Naive thymus-derived CD4-positive, alpha-beta T cell (primary cell): ENCODE data around the gene ZNF208. TPM values are rescaled to one million over a fixed set of nuclear protein-coding genes. Genes with fewer than 3 reads are reported as not detected.
"Not testable (repeated sequence)": the region's sequence is repeated elsewhere in the genome, so short reads cannot be mapped to it uniquely, and the experiment has no call there.

ENCODE experiments used
- ATAC-seq: fragments of 150-1000 bp; cut with Tn5 transposase; 2 replicates; pipeline ENCODE4 v1.10.0; 2021; ENCODE audit warnings: mild to moderate bottlenecking, moderate library complexity
- CTCF ChIA-PET: fragments of 350-600 bp; sonication (Branson Sonifier 250); formaldehyde crosslinking; loops from one replicate; lab custom pipeline; 2021; ENCODE audit warnings: antibody characterized with exemption; lab: Charles Lee
- POLR2A ChIA-PET: fragments of 350-600 bp; sonication (Branson Sonifier 250); formaldehyde crosslinking; loops from one replicate; lab custom pipeline; 2021; ENCODE audit warnings: antibody characterized with exemption, inconsistent platforms; lab: Charles Lee
- DNase-seq, 9 donors: peaks; one replicate each; pipeline versions ENCODE4 v3.0.0 to v3.0.0-alpha.2; 2020 to 2022; ENCODE audit warnings: mixed read lengths in 1 of 9
- H3K27ac ChIP-seq: one replicate; pipeline ENCODE4 v1.7.0; 2013; ENCODE audit warnings: mild to moderate bottlenecking, low read depth, low read length, moderate library complexity
- H3K27me3 ChIP-seq, 2 donors: one replicate each; pipeline ENCODE4 v1.7.0; 2013; ENCODE audit warnings: low read length in 2 of 2, mild to moderate bottlenecking in 2 of 2, moderate library complexity in 2 of 2; ENCODE audit not compliant: control insufficient read depth in 2 of 2, insufficient read depth in 2 of 2
- H3K36me3 ChIP-seq, 3 experiments: 1 replicate in 2 of 3; 2 replicates in 1 of 3; pipeline ENCODE4 v1.7.0; 2013; ENCODE audit warnings: low read length in 3 of 3, mild to moderate bottlenecking in 3 of 3, moderate library complexity in 1 of 3; ENCODE audit not compliant: insufficient read depth in 3 of 3, control insufficient read depth in 2 of 3
- H3K4me1 ChIP-seq, 2 donors: one replicate each; pipeline ENCODE4 v1.7.0; 2013; ENCODE audit warnings: low read length in 2 of 2, mild to moderate bottlenecking in 2 of 2, moderate library complexity in 1 of 2; ENCODE audit not compliant: control insufficient read depth in 2 of 2, insufficient read depth in 2 of 2
- H3K4me3 ChIP-seq: 2 replicates; pipeline ENCODE4 v1.7.0; 2013; ENCODE audit warnings: mild to moderate bottlenecking, low read length
- H3K9me3 ChIP-seq, 3 experiments: 1 replicate in 2 of 3; 2 replicates in 1 of 3; pipeline ENCODE4 v1.7.0; 2013; ENCODE audit warnings: low read length in 3 of 3; ENCODE audit not compliant: control insufficient read depth in 2 of 3
- H3K27ac Mint-ChIP-seq, 9 donors: one replicate each; pipeline ENCODE4 v1.8.0; 2020 to 2022; ENCODE audit warnings: mixed read lengths in 9 of 9, mild to moderate bottlenecking in 8 of 9, moderate library complexity in 5 of 9, inconsistent platforms in 2 of 9
- H3K27me3 Mint-ChIP-seq, 5 donors: one replicate each; pipeline ENCODE4 v1.8.0; 2021 to 2022; ENCODE audit warnings: mixed read lengths in 5 of 5, mild to moderate bottlenecking in 1 of 5
- H3K36me3 Mint-ChIP-seq, 5 donors: one replicate each; pipeline ENCODE4 v1.8.0; 2020 to 2022; ENCODE audit warnings: mixed read lengths in 5 of 5, mild to moderate bottlenecking in 3 of 5, inconsistent platforms in 1 of 5
- H3K4me1 Mint-ChIP-seq, 7 donors: one replicate each; pipeline ENCODE4 v1.8.0; 2020 to 2022; ENCODE audit warnings: mixed read lengths in 7 of 7, mild to moderate bottlenecking in 3 of 7, inconsistent platforms in 1 of 7
- H3K4me3 Mint-ChIP-seq, 10 donors: one replicate each; pipeline ENCODE4 v1.8.0; 2020 to 2022; ENCODE audit warnings: mild to moderate bottlenecking in 10 of 10, mixed read lengths in 10 of 10, moderate library complexity in 6 of 10, inconsistent platforms in 2 of 10
- H3K9me3 Mint-ChIP-seq, 11 donors: one replicate each; pipeline ENCODE4 v1.8.0; 2020 to 2022; ENCODE audit warnings: mixed read lengths in 11 of 11, mild to moderate bottlenecking in 4 of 11, inconsistent platforms in 1 of 11, moderate library complexity in 1 of 11
- intact Hi-C, 2 donors: fragments of 100-400 bp; cut with micrococcal nuclease; formaldehyde crosslinking; loops; one replicate each; pipeline ENCODE4 v1.15.1; 2023
- polyA plus RNA-seq, 2 donors: library from polyadenylated mRNA; unstranded; fragments of 300-500 nt; fragmentation: Illumina TruSeq; gene quantifications; one replicate each; pipeline ENCODE4 v1.2.3, GENCODE V29; 2021
- total RNA-seq, 6 experiments: library from RNA in 5 of 6; stranded (reverse) in 5 of 6; gene quantifications; 1 replicate in 5 of 6; 2 replicates in 1 of 6; pipeline ENCODE4 v1.2.3 and lab custom pipeline; 2021 to 2026

The ZNF208 gene
- total RNA-seq (1 to 10 TPM in 4 of 5 experiments, not detected in 1; 2.6 to 8.6 (median 3.5) TPM), polyA plus RNA-seq (under 1 TPM in 1 of 2 donors, not detected in 1; 0.08 TPM), total RNA-seq (lab: John Stamatoyannopoulos, UW) (3.8 reads per million, percentile 19 among the genes with 10 or more reads in this experiment)

DNA sequence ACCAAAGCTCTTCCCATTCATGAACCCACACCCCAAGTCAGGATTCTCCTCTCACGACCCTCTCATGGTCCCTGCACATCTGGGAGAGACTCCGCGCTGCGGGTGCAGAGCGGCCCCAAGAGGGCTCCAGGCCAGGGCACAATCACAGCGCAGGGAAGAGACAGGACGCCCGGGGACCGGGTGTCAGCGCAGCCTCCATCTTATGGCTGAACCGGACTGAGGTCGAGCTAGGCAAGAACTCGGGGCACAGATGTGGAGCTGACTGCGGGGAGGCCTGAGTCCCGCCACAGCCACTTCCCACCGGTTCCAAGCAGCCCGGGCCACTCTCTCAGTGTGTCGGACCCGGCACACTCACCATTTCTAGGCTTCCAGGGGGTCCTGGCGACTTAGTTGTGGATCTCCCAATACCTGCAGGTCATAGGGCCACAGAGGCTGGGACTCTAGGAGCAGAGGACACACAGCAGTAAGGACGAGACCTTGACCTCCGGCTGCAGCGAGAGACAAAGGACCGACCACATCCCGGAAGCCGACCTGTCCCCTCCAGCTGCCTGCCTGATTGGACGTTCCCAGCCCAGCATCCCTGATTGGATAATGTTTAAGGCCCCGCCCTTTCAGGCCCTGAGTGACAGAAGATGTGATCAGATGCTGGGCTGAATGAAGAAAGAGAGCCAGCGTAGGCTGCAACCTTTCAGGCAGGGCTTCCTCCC lies at the start of gene ZNF208:
Gene ZNF208 (minus strand): TSS at position 507 of the 707 bp plus-strand sequence. CDS start 149 bp downstream, at position 358.
- DNase-seq: peak in 3 of 9 donors; percentile 4 to 11 (median 7)
- peak within 1 kb of the TSS in 1 of 9 donors; percentile 56 for H3K27ac Mint-ChIP-seq

DNA sequence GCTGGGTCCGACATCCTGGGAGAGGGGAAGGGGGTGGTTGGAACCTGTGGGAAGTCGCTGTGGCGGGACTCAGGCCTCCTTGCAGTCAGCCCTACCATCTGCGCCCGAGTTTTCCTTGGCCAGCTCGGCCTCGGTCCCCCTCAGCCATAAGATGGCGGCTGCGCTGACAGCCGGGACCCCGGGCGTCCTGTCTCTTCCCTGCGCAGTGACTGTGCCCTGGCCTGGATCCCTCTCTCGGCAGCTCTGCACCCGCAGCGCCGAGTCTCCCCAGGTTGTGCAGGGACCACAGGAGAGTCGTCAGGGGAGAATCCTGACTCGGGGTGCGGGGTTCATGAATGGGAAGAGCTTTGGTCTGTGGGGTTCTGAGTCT lies 41.9 kb upstream of the ZNF208 start:
- peaks cover 2 to 24% (median 11%) of the 10 kb centered on the region in 11 donors for H3K9me3 Mint-ChIP-seq
- POLR2A ChIA-PET: interaction anchor here (0.6 to 1.9 kb wide), 9 partner anchors 200 to 1392 kb away, joined by 3 to 8 read pairs (median 5); partner anchors contain the start of genes ZNF100, ZNF429, ZNF43 and ZNF626
- H3K4me1 ChIP-seq: no peaks in the 10 kb centered on the region
- DNase-seq (no peak), ATAC-seq (peak; percentile 44)
- peak overlapping the region; percentile 76 for H3K4me3 ChIP-seq
- H3K27me3 ChIP-seq: no peaks in the 10 kb centered on the region
- peak overlapping the region; percentile 65 to 92 (median 88) for H3K27ac Mint-ChIP-seq
- peaks cover 0 to 14% (median 0%) of the 10 kb centered on the region in 7 donors for H3K4me1 Mint-ChIP-seq
- peak overlapping the region; percentile 72 for H3K27ac ChIP-seq
- H3K9me3 ChIP-seq: no peaks in the 10 kb centered on the region
- CTCF ChIA-PET: no interaction called here
- peaks cover 4 to 16% (median 10%) of the 10 kb centered on the region in 5 donors for H3K36me3 Mint-ChIP-seq
- H3K36me3 ChIP-seq: no peaks in the 10 kb centered on the region
- H3K27me3 Mint-ChIP-seq: no peaks in the 10 kb centered on the region
- intact Hi-C loops: loop anchor here in 1 of 2 donors (1.0 to 5.0 kb wide), 7 partner anchors 200 to 1635 kb away; partner anchors contain the start of genes ZNF43, ZNF430, ZNF492 and ZNF493
- H3K4me3 Mint-ChIP-seq: peak overlapping the region; percentile 89 to 96 (median 94)

More for the DNA sequence above, at the start of gene ZNF208:
- CTCF ChIA-PET, intact Hi-C loops, POLR2A ChIA-PET, H3K36me3 ChIP-seq, H3K27ac ChIP-seq, H3K9me3 ChIP-seq, H3K4me3 ChIP-seq, H3K36me3 Mint-ChIP-seq, H3K27me3 ChIP-seq, H3K4me1 ChIP-seq: not testable (repeated sequence)
- ATAC-seq: peak; percentile 89
- Mint-ChIP-seq H3K4me1 (peaks cover 0 to 11% (median 4%) of the 10 kb centered on the region in 7 donors), H3K9me3 (peaks cover 3 to 89% (median 26%) of the 10 kb centered on the region in 11 donors), H3K27me3 (peaks cover 0 to 13% (median 0%) of the 10 kb centered on the region in 5 donors), H3K4me3 (peak within 1 kb of the TSS in 9 of 10 donors; percentile 28 to 73 (median 64))

DNA sequence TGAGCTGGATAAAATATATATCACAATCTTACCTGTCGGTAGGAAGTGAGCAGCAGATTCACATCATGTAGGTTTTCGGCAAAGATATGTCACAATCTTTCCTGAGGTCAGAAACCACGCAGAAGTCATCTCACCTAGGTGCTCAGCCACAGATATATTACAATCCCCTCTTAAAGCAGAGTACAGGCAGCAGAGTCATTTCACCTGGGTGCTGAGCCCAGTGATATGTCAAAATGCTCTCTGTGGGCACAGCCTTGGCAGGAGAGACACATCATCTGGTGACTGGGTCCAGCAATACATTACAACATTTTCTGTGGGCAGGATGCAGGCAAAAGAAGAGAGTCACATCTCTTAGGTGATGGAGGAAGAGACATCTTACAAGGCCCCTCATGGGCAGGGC lies 30.4 kb upstream of the ZNF208 start:
- H3K27ac ChIP-seq, H3K27me3 Mint-ChIP-seq, H3K27ac Mint-ChIP-seq, POLR2A ChIA-PET, H3K36me3 ChIP-seq, H3K36me3 Mint-ChIP-seq, H3K4me1 Mint-ChIP-seq, DNase-seq, H3K4me3 Mint-ChIP-seq, H3K4me1 ChIP-seq, H3K4me3 ChIP-seq, H3K9me3 ChIP-seq, ATAC-seq, H3K27me3 ChIP-seq, CTCF ChIA-PET, intact Hi-C loops: not testable (repeated sequence)
- H3K9me3 Mint-ChIP-seq: peaks cover 0 to 48% (median 2%) of the 10 kb centered on the region in 11 donors

DNA sequence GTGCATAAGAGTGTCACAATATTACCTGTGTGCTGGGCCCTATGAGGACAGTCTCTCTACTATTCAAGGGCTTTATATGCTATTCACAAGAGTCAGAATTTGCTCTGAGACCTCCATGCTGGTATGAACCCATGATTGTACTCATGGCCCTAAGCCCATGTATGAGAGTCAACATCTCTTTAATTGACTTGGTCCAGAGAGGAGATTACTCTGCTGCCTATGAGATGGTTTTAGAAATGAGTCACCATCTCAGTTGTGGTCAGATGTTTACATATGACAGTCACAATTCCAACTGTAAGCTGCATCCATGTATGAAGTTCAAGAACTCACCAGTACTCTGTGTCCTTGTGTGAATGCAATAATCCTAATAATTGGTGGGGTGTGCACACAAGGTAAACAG lies 19.9 kb upstream of the ZNF208 start:
- Mint-ChIP-seq H3K4me1 (no peaks in the 10 kb centered on the region), H3K9me3 (peaks cover 0 to 61% (median 3%) of the 10 kb centered on the region in 11 donors), H3K27me3 (no peaks in the 10 kb centered on the region), H3K27ac (no peak overlapping the region), H3K4me3 (no peak overlapping the region), H3K36me3 (peaks cover 0 to 7% (median 0%) of the 10 kb centered on the region in 5 donors)
- CTCF ChIA-PET: no interaction called here
- Histone ChIP-seq H3K27me3 (no peaks in the 10 kb centered on the region), H3K4me3 (no peak overlapping the region), H3K27ac (no peak overlapping the region), H3K36me3 (no peaks in the 10 kb centered on the region), H3K9me3 (no peaks in the 10 kb centered on the region), H3K4me1 (no peaks in the 10 kb centered on the region)
- intact Hi-C loops: no loop called here
- POLR2A ChIA-PET: no interaction called here
- DNase-seq (no peak), ATAC-seq (no peak)

DNA sequence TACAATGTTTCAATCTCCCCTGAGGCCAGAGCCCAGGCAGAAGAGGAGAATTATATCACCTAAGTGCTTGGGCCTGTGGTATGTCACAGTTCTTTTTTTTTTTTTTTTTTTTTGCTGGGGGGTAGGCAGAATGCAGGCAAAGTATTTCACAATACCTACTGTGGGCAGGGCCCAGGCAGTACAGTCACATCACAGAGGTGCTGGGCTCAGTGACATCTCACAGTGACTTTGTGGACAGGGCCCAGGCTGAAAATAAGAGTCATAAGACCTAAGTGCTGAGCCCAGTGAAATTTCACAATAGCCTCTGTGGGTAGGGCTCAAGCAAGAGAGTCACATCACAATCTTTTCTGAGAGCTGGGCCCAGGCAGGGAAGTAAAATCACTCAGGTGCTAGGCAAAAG lies 15.9 kb upstream of the ZNF208 start:
- Histone ChIP-seq H3K4me1 (no peaks in the 10 kb centered on the region), H3K27me3 (no peaks in the 10 kb centered on the region), H3K9me3 (no peaks in the 10 kb centered on the region), H3K27ac (no peak overlapping the region), H3K36me3 (no peaks in the 10 kb centered on the region), H3K4me3 (no peak overlapping the region)
- DNase-seq: no peak
- Mint-ChIP-seq H3K27ac (no peak overlapping the region), H3K4me3 (no peak overlapping the region), H3K36me3 (peaks cover 0 to 7% (median 0%) of the 10 kb centered on the region in 5 donors), H3K27me3 (no peaks in the 10 kb centered on the region), H3K4me1 (no peaks in the 10 kb centered on the region), H3K9me3 (peaks cover 0 to 50% (median 3%) of the 10 kb centered on the region in 11 donors)
- CTCF ChIA-PET: no interaction called here
- ATAC-seq: no peak
- POLR2A ChIA-PET: no interaction called here
- intact Hi-C loops: no loop called here

DNA sequence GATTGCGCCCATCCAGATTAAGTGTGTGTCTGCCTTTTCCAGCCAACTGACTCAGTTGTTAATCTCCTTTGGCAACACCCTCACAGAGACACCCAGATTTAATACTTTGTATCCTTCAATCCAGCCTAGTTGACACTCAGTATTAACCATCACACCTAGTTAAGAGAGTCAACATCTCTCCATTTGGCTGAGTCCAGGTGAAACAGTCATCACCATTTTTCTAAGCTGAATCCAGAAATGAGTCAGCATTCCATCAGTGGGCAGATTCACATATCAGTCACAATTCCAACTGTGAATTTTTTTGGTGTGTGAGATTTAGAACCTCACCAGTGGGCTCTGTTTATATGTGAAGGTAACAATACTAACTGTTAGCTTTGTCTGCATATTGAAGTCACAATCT lies 14.8 kb upstream of the ZNF208 start:
- H3K27me3 Mint-ChIP-seq, H3K4me3 ChIP-seq, H3K27me3 ChIP-seq, H3K27ac Mint-ChIP-seq, POLR2A ChIA-PET, ATAC-seq, H3K36me3 Mint-ChIP-seq, H3K36me3 ChIP-seq, CTCF ChIA-PET, H3K4me1 ChIP-seq, H3K4me3 Mint-ChIP-seq, intact Hi-C loops, DNase-seq, H3K4me1 Mint-ChIP-seq, H3K27ac ChIP-seq, H3K9me3 ChIP-seq: not testable (repeated sequence)
- peaks cover 0 to 52% (median 4%) of the 10 kb centered on the region in 11 donors for H3K9me3 Mint-ChIP-seq
